Keratinocyte (primary cell): ENCODE data around the gene GOLGA8K. TPM values are rescaled to one million over a fixed set of nuclear protein-coding genes. Genes with fewer than 3 reads are reported as not detected.
"Not testable (repeated sequence)": the region's sequence is repeated elsewhere in the genome, so short reads cannot be mapped to it uniquely, and the experiment has no call there.

Experiments used
- DNase-seq: peaks from one replicate; pipeline ENCODE4 v3.0.0-alpha.2; 2011; ENCODE audit warnings: low read depth, missing footprints, low spot score
- FAIRE-seq: peaks from 2 replicates; lab custom pipeline; 2011; peaks lifted over from hg19 to GRCh38; lab: Jason Lieb, UNC
- H2AFZ ChIP-seq: 2 replicates; pipeline ENCODE4 v1.6.0; 2012; ENCODE audit warnings: low read length, control low read depth, inconsistent platforms; ENCODE audit not compliant: control insufficient read depth
- H3K27ac ChIP-seq: 2 replicates; pipeline ENCODE4 v1.5.1; 2011; ENCODE audit warnings: low read length; ENCODE audit not compliant: control insufficient read depth, insufficient read depth
- H3K27me3 ChIP-seq: 3 replicates; pipeline ENCODE4 v1.6.0; 2011; ENCODE audit warnings: low read length; ENCODE audit not compliant: control insufficient read depth, insufficient read depth; ENCODE audit errors: extremely low read depth
- H3K36me3 ChIP-seq, 2 experiments: 2 replicates in 1 of 2; 3 replicates in 1 of 2; pipeline ENCODE4 v1.5.1; 2011; ENCODE audit warnings: low read length in 2 of 2, mild to moderate bottlenecking in 1 of 2; ENCODE audit not compliant: control insufficient read depth in 2 of 2, insufficient read depth in 2 of 2; ENCODE audit errors: extremely low read depth in 1 of 2
- H3K4me1 ChIP-seq: 3 replicates; pipeline ENCODE4 v1.5.1; 2011; ENCODE audit warnings: low read length; ENCODE audit not compliant: control insufficient read depth, insufficient read depth; ENCODE audit errors: extremely low read depth
- H3K4me2 ChIP-seq: 3 replicates; pipeline ENCODE4 v1.6.0; 2011; ENCODE audit warnings: low read depth, low read length; ENCODE audit not compliant: control insufficient read depth, insufficient read depth; ENCODE audit errors: extremely low read depth
- H3K4me3 ChIP-seq, 3 experiments: fragments of 200-600 bp in 1 of 3; sonication (generic) in 1 of 3; 2 replicates in 2 of 3; 3 replicates in 1 of 3; pipeline ENCODE4 v1.5.1; 2011 to 2016; ENCODE audit warnings: low read length in 3 of 3, mild to moderate bottlenecking in 3 of 3, control low read depth in 2 of 3, inconsistent platforms in 1 of 3, low read depth in 1 of 3, mixed read lengths in 1 of 3, mixed run types in 1 of 3, moderate library complexity in 1 of 3; ENCODE audit not compliant: control insufficient read depth in 2 of 3, insufficient read depth in 2 of 3; ENCODE audit errors: extremely low read depth in 1 of 3
- H3K79me2 ChIP-seq: 2 replicates; pipeline ENCODE4 v1.6.0; 2012; ENCODE audit warnings: low read length; ENCODE audit not compliant: control insufficient read depth, insufficient read depth
- H3K9ac ChIP-seq: 3 replicates; pipeline ENCODE4 v1.6.0; 2011; ENCODE audit warnings: low read length; ENCODE audit not compliant: control insufficient read depth, insufficient read depth; ENCODE audit errors: extremely low read depth
- H3K9me1 ChIP-seq: 3 replicates; pipeline ENCODE4 v1.6.0; 2011; ENCODE audit warnings: low read length; ENCODE audit not compliant: control insufficient read depth, insufficient read depth; ENCODE audit errors: extremely low read depth
- H3K9me3 ChIP-seq: 2 replicates; pipeline ENCODE4 v1.5.1; 2012; ENCODE audit warnings: low read depth, low read length; ENCODE audit not compliant: control insufficient read depth
- H4K20me1 ChIP-seq: 3 replicates; pipeline ENCODE4 v1.6.0; 2011; ENCODE audit warnings: low read length; ENCODE audit not compliant: control insufficient read depth, insufficient read depth; ENCODE audit errors: extremely low read depth
- dilution Hi-C: fragments of 300-500 bp; cut with MboI; formaldehyde crosslinking; loops from one replicate; pipeline ENCODE4 v1.7.0; 2020; ENCODE audit warnings: low sequenced_read_pairs; ENCODE audit not compliant: extremely low pct_ligation_motif_present
- polyA minus RNA-seq, 3 experiments: library from RNA; depleted of rRNA, polyadenylated mRNA; stranded (reverse); fragments of >200 nt; gene quantifications; 1 replicate in 1 of 3; 2 replicates in 1 of 3; 3 replicates in 1 of 3; pipeline ENCODE4 v1.2.3, GENCODE V29; 2011
- polyA plus RNA-seq, 5 experiments: library from polyadenylated mRNA; depleted of rRNA in 3 of 5; stranded (reverse) in 3 of 5; stranded (forward) in 1 of 5; unstranded in 1 of 5; fragments of >200 nt; gene quantifications; 1 replicate in 1 of 5; 2 replicates in 3 of 5; 3 replicates in 1 of 5; pipeline versions ENCODE4 v1.2.1 to v1.2.3, GENCODE V29; 2011 to 2012; ENCODE audit warnings: missing spikeins in 2 of 5, low read depth in 1 of 5, low replicate concordance in 1 of 5

GOLGA8K gene
- polyA plus RNA-seq (not detected in 3 replicates), polyA minus RNA-seq (not detected in 3 replicates)
- not detected for polyA plus RNA-seq (2011; ENCODE audit: low read depth)
- polyA plus RNA-seq (2011; cell fraction: cytosol; rRNA removed) = 0.04 TPM in 1 of 2 replicates, not detected in the other
- 0.10 TPM in 1 of 2 replicates, not detected in the other for polyA plus RNA-seq (2011; cell fraction: nucleus; rRNA removed)
- polyA plus RNA-seq (2012; ENCODE audit: low replicate concordance) = not detected in 2 replicates
- polyA minus RNA-seq (2011; cell fraction: cytosol; rRNA and poly(A)+ RNA removed) = not detected
- polyA minus RNA-seq (2011; cell fraction: nucleus; rRNA and poly(A)+ RNA removed) = not detected in 2 replicates

GRCh38 chr15:32403192-32403591 lies at the start of gene GOLGA8K:
Gene GOLGA8K, minus strand, starts transcription at chr15:32403292. Its CDS starts 98 bp downstream, at chr15:32403194.
- dilution Hi-C loops, H3K9me1 ChIP-seq, FAIRE-seq, H3K4me2 ChIP-seq, H3K4me3 ChIP-seq, H3K4me1 ChIP-seq, H3K36me3 ChIP-seq, H4K20me1 ChIP-seq, DNase-seq, H3K79me2 ChIP-seq, H3K27me3 ChIP-seq, H3K9me3 ChIP-seq, H3K9ac ChIP-seq, H3K27ac ChIP-seq, H2AFZ ChIP-seq: not testable (repeated sequence)

- H3K9me3 ChIP-seq, H3K4me1 ChIP-seq, H4K20me1 ChIP-seq, H3K27me3 ChIP-seq, FAIRE-seq, H3K9ac ChIP-seq, H3K4me3 ChIP-seq, DNase-seq, H3K27ac ChIP-seq, dilution Hi-C loops, H3K4me2 ChIP-seq, H3K36me3 ChIP-seq, H3K9me1 ChIP-seq, H2AFZ ChIP-seq, H3K79me2 ChIP-seq: not testable (repeated sequence)
Measured at GRCh38 chr15:32440445-32440977, 37.4 kb upstream of the GOLGA8K start.

- H3K79me2 ChIP-seq, H3K4me1 ChIP-seq, FAIRE-seq, H3K27me3 ChIP-seq, H3K9ac ChIP-seq, H3K36me3 ChIP-seq, H3K9me3 ChIP-seq, H2AFZ ChIP-seq, H3K4me3 ChIP-seq, DNase-seq, H3K9me1 ChIP-seq, H3K4me2 ChIP-seq, H4K20me1 ChIP-seq, H3K27ac ChIP-seq, dilution Hi-C loops: not testable (repeated sequence)
Measured at GRCh38 chr15:32434102-32434963, 31.2 kb upstream of the GOLGA8K start.

- H3K36me3 ChIP-seq, H4K20me1 ChIP-seq, H3K9me1 ChIP-seq, H3K79me2 ChIP-seq, H3K27ac ChIP-seq, dilution Hi-C loops, H3K27me3 ChIP-seq, H2AFZ ChIP-seq, H3K4me3 ChIP-seq, FAIRE-seq, H3K4me1 ChIP-seq, DNase-seq, H3K4me2 ChIP-seq, H3K9me3 ChIP-seq, H3K9ac ChIP-seq: not testable (repeated sequence)
Measured at GRCh38 chr15:32427635-32428034, 24.5 kb upstream of the GOLGA8K start.
